Fibroblast of skin of left quadriceps (primary cell): ENCODE results near the gene URB1.
"Not testable (repeated sequence)": the region's sequence is repeated elsewhere in the genome, so short reads cannot be mapped to it uniquely, and the experiment has no call there.

ENCODE experiments used
- DNase-seq, 2 experiments: peaks; one replicate each; pipeline ENCODE4 v3.0.0-alpha.2; 2013; ENCODE audit warnings: low read depth in 2 of 2

The URB1 gene

DNA sequence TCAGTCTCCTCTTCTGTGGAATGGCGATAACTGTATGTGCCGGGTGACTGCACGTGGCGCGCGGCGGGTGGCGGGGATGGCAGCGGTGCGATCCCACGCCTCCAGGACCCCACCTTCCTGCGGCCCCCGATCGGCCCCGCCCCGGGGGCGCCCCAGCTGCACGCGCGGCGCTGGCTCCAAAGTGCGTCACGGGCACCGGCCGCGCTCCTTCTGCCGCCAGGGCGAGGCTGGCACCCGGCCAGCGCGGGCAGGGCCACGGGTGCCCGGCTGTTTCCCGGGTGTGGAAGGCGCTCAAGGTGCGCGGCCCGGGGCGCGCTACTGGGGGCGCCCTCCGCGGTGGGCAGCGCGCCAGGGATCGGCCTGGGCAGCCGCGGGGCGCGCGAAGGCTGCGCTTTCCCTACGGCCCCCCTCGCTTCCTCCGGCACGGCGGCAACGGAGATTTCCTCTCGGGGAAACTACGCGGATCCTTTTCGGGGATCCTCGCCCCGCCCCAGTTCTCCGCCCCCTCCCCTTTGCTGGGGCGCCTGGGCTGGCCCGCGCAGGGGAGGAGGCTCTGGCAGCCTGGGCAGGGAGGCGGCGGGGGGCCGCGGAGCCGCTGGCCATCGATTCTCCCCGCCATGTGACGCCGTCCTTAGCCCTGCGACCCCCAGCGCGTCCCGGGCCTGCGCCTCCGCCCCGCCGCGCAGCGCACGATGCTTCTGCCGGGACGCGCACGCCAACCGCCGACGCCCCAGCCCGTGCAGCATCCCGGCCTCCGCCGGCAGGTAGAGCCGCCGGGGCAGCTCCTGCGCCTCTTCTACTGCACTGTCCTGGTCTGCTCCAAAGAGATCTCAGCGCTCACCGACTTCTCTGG, 19.6 kb upstream of the URB1 start, which contains the start of gene EVA1C:
EVA1C (plus strand) TSS at position 545 of the 853 bp plus-strand sequence; CDS start at position 693, 148 bp downstream.
- no peak for DNase-seq

DNA sequence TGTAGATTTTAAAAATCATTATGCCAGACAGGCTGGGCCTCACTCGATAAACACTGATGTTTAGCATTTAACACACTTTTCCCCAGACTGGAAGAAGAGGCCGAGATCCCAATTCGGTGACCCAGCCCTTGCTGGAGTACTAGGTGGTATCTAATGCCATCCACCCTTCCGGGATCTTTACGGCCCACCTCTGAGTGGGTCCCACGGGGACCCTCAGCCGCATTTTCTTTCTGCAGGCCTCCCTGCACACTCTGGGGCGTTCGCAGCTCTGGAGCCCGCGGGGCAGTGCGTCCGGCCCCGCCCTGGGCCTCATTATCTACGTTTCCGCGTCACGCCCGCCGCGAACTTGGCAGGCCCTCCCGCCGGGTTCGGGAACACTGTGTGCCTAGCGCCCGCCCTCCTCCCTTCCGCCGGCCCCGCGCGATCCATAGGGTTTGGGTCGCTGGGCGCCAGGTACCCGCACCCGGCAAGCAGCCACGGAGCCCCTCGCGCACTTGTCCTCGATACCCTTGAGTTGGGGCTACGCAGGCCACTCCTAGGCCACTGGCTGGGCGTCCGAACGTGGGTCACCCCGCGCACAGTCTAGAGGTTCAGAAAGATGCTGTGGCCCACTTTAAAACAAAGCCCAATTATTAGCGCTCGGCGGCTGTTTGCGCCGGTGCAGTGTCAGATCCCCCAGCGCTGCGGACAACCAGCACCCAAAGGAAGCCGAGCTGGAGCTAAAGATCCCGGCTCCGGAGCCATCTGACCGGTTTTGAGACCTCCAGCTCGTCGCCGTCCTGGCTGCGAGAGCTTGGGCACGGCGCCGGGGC, 18.7 kb upstream of the URB1 start:
- DNase-seq = no peak

DNA sequence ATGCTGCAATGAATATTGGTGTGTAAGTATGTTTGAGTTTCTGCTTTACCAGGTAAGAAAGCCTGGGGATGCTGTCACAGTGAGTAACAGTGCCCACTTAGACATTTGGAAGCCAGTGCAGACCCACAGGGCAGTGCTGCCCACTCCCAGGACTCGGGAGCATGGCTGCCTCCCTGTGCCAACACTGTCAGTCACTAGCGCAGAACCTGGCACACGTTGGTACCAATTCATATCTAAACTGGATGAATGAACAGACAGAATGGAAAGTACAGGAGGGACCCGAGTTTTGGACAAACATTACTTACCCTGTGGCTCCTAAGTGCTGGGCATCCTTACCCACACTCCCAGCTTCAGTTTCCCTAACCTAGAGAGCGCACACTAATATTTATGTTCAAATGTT, 18.1 kb upstream of the URB1 start:
- no peak for DNase-seq

DNA sequence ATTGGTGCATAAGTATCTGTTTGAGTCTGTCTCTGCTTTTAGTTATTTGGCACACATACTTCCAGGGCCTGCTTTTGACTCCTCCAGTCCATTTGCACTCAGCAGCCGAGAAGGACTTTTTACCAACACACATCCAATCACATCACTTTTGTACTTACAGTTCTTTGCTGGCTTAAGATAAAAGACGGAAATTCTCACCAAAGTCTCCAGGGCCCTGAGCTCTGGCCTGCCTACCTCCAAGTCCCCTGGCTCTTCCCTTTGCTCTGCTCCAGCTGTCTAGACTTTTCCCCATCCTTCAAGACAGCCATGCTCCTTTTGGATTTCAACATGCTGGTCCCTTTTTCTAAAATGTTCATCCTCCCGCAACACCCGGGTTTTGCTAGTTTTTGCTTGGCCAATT, 17.5 kb upstream of the URB1 start:
- no peak for DNase-seq

DNA sequence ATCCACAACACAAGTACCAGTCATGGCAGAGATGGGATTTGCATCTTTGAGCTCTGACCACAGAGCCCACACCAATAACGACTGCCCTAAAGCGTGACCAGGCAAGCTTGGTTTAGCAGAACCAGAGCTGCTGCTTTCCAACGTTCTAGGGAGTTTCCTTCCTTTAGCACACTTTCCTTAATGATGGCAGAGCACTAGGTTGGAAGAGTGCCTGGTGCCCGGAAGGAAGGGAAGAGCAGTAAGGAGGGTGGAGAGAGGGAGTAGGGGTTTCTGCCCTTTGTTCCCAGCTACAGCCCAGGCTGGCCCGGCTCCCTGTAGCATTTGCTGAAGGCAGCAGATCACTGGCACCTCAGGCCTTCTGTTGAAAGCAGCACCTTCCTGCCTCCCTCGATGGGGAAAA, 13.6 kb upstream of the URB1 start:
- DNase-seq = no peak

GRCh38 chr21:32403201-32403777, 10.5 kb upstream of the URB1 start:
- peak; percentile 50 to 55 for DNase-seq

DNA sequence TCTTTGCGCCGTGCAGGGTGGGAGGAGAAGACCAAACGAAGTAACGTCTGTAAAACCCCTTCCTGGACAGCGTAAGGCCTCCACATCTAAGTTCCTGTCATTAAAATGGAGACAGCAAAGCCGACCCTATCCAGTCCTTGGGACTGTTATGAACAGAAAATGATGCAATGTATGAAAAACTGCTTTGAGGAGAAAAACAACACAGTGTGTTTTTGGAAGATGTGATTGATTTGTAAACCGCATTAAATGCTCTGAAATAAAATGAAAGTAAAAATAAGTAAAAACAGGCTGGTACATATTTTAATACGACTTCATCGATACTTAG, 827 bp upstream of the URB1 start:
- DNase-seq = no peak

GRCh38 chr21:32392299-32392879, 423 bp downstream of the URB1 start:
- DNase-seq = no peak

DNA sequence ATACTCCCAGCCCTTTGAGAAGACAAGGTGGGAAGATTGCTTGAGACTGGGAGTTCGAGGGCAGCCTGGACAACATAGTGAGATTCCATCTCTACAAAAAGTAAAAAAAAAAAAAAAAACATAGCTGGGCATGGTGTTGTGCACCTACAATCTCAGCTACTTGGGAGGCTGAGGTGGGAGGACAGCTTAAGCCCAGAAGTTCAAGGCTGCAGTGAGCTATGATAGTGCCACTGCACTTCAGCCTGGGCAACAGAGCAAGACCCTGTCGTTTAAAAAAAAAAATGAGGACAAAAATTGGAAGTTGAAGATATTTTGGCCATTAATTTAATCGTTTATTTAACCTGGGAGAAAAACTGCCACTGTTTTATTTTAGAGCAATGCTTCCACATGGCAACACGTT, 1.1 kb downstream of the URB1 start:
- no peak for DNase-seq

- not testable (repeated sequence) for DNase-seq
Observed at GRCh38 chr21:32390537-32391224, 2.1 kb downstream of the URB1 start.

DNA sequence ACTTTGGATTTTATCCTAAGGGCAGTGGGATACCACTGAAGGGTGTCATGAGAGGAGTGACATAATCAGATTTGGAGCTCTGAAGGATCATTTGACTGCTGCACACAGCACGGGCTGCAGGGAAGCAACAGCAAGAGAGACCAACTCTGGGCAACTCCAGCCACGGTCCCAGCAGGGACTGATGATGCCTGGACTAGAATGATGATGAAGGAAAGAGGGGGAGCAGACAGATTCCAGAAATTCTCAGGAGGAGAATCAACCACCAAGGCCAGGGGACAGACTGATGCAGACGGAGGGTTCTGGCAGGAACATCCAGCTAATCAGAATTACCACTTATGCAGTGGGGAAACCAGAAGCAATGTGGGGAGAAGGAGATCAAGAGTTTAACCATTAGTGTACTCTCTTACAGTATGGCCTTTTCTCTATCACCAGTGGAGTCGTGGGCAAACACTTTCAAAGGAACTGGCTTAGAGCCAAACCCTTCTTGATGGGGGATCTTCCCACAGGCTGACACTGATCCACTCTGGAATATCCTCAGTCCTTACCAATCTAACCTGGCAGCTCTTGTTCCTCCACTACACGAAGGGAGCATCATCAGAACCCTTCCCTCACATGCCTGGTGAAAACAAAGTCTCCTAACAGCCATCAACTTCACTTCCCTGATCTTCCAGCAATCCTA, 3.3 kb downstream of the URB1 start:
- DNase-seq = no peak

DNA sequence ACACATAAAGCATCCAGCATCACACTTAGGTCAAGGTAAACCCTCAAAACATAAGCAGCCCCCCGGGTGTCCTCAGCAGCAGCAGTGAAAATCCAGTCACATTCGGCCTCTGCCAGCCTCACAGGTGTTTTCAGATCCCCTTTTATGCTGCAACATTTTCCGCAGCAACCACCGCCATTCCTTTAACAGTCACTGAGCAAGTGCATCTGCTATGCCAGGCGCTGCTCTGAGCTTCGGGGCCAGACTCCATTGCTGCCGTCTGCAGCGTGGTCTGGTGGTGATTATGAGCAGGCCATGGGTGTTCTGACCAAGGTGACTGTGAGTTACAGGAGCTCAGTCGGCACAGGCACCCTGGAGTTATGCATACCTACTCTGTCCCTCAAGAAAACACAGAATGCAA, 4.5 kb downstream of the URB1 start:
- no peak for DNase-seq

- DNase-seq = no peak
Observed at GRCh38 chr21:32387151-32387550, 5.7 kb downstream of the URB1 start.

- DNase-seq = no peak
Observed at GRCh38 chr21:32386195-32386870, 6.5 kb downstream of the URB1 start.

GRCh38 chr21:32383812-32384211, 9.0 kb downstream of the URB1 start:
- DNase-seq = no peak

- DNase-seq = peak; percentile 56 to 68
Observed at GRCh38 chr21:32382108-32382644, 10.6 kb downstream of the URB1 start.

DNA sequence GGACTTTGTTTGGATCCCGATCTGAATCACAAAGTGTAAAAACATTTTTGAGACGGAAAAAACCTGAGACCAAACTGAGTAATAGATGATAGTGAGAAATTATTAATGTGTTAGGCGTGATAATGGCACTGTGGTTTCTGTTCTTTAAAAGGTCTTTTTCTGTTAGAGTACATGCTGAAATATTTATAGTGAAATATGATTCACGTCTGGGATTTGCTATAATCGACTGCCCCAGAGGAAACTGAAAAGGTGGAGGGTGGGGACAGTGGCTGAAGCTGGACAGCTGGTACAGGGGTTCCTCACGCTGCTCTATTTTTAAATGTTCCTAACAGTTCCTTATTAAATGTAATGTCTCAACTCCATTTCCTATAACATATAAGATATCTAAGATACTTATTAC, 11.2 kb downstream of the URB1 start:
- DNase-seq = no peak

- DNase-seq = no peak
Observed at GRCh38 chr21:32380940-32381339, 11.9 kb downstream of the URB1 start.

- DNase-seq = no peak
Observed at GRCh38 chr21:32378956-32379355, 13.9 kb downstream of the URB1 start.

- no peak for DNase-seq
Observed at GRCh38 chr21:32377991-32378390, 14.8 kb downstream of the URB1 start.
